HEK293 (cell line): ENCODE data around the gene DENND10.

ENCODE experiments used
- CTCF ChIA-PET: fragments of 350-600 bp; formaldehyde crosslinking; extraction: SDS; loops from one replicate; lab custom pipeline; 2021; ENCODE audit warnings: antibody characterized with exemption; lab: Yijun Ruan, JAX
- POLR2A ChIA-PET: fragments of 300-600 bp; formaldehyde crosslinking; extraction: SDS; loops from one replicate; lab custom pipeline; 2020; ENCODE audit warnings: antibody characterized with exemption, inconsistent platforms; lab: Yijun Ruan, JAX
- H3K27ac ChIP-seq: fragments of 200-500 bp; sonication (Bioruptor generic); 2 replicates; pipeline ENCODE4 v1.5.1; 2014; ENCODE audit warnings: low read depth, low read length, control low read depth, inconsistent platforms; ENCODE audit errors: extremely low read depth
- H3K36me3 ChIP-seq, 2 experiments: fragments of 200-500 bp in 1 of 2; sonication (Bioruptor generic) in 1 of 2; 1 replicate in 1 of 2; 2 replicates in 1 of 2; pipeline ENCODE4 v1.5.1; 2014 to 2017; ENCODE audit warnings: inconsistent platforms in 2 of 2, low read length in 2 of 2; ENCODE audit not compliant: control insufficient read depth in 2 of 2, insufficient read depth in 1 of 2
- H3K4me1 ChIP-seq: fragments of 200-500 bp; sonication (Bioruptor generic); 2 replicates; pipeline ENCODE4 v1.5.1; 2014; ENCODE audit warnings: mild to moderate bottlenecking, low read length, inconsistent platforms; ENCODE audit not compliant: control insufficient read depth, insufficient read depth
- H3K4me3 ChIP-seq: 2 replicates; pipeline ENCODE4 v1.5.1; 2011; ENCODE audit warnings: low read depth, mild to moderate bottlenecking, control low read depth, low read length, moderate library complexity
- H3K9me3 ChIP-seq: fragments of 200-500 bp; sonication (Bioruptor generic); 2 replicates; pipeline ENCODE4 v1.5.1; 2014; ENCODE audit warnings: low read depth, low read length, inconsistent platforms; ENCODE audit not compliant: control insufficient read depth, insufficient read depth
- BCL11A ChIP-seq: fragments of 450-650 bp; formaldehyde crosslinking; IDR thresholded peaks from 2 replicates; pipeline ENCODE4 v1.5.1; 2016; ENCODE audit warnings: low read depth, missing biosample characterization, missing genetic modification characterization
- GLIS1 ChIP-seq: fragments of 450-650 bp; formaldehyde crosslinking; IDR thresholded peaks from 2 replicates; pipeline ENCODE4 v1.5.1; 2016; ENCODE audit warnings: missing biosample characterization, missing genetic modification characterization
- KLF10 ChIP-seq: fragments of 450-650 bp; IDR thresholded peaks from 2 replicates; pipeline ENCODE4 v1.5.1; 2018; ENCODE audit warnings: missing biosample characterization, mild to moderate bottlenecking, missing genetic modification characterization
- KLF16 ChIP-seq: fragments of 450-650 bp; formaldehyde crosslinking; IDR thresholded peaks from 2 replicates; pipeline ENCODE4 v1.5.1; 2017; ENCODE audit warnings: missing biosample characterization, missing genetic modification characterization
- KLF9 ChIP-seq: fragments of 450-650 bp; formaldehyde crosslinking; IDR thresholded peaks from 2 replicates; pipeline ENCODE4 v1.5.1; 2016; ENCODE audit warnings: missing biosample characterization, missing genetic modification characterization, low read depth
- OVOL3 ChIP-seq: fragments of 450-650 bp; formaldehyde crosslinking; IDR thresholded peaks from 2 replicates; pipeline ENCODE4 v1.5.1; 2016; ENCODE audit warnings: missing biosample characterization, missing genetic modification characterization
- SCRT1 ChIP-seq: fragments of 450-650 bp; formaldehyde crosslinking; IDR thresholded peaks from 2 replicates; pipeline ENCODE4 v1.5.1; 2016; ENCODE audit warnings: missing biosample characterization, missing genetic modification characterization, borderline replicate concordance
- SP3 ChIP-seq: fragments of 450-650 bp; formaldehyde crosslinking; IDR thresholded peaks from 2 replicates; pipeline ENCODE4 v1.5.1; 2016; ENCODE audit warnings: missing biosample characterization, missing genetic modification characterization
- SP7 ChIP-seq: fragments of 450-650 bp; formaldehyde crosslinking; IDR thresholded peaks from 2 replicates; pipeline ENCODE4 v1.5.1; 2016; ENCODE audit warnings: missing biosample characterization, missing genetic modification characterization
- ZBTB17 ChIP-seq: fragments of 450-650 bp; formaldehyde crosslinking; IDR thresholded peaks from 2 replicates; pipeline ENCODE4 v1.5.1; 2016; ENCODE audit warnings: missing biosample characterization, missing genetic modification characterization
- ZEB2 ChIP-seq: fragments of 450-650 bp; formaldehyde crosslinking; IDR thresholded peaks from 2 replicates; pipeline ENCODE4 v1.5.1; 2016; ENCODE audit warnings: missing biosample characterization, missing genetic modification characterization
- ZNF10 ChIP-seq: fragments of 450-650 bp; formaldehyde crosslinking; IDR thresholded peaks from 2 replicates; pipeline ENCODE4 v1.5.1; 2017; ENCODE audit warnings: missing biosample characterization, missing genetic modification characterization
- ZNF121 ChIP-seq: fragments of 450-650 bp; formaldehyde crosslinking; IDR thresholded peaks from 2 replicates; pipeline ENCODE4 v1.5.1; 2016; ENCODE audit warnings: missing biosample characterization, missing genetic modification characterization
- ZNF138 ChIP-seq: fragments of 450-650 bp; formaldehyde crosslinking; IDR thresholded peaks from 2 replicates; pipeline ENCODE4 v1.5.1; 2016; ENCODE audit warnings: missing biosample characterization, missing genetic modification characterization, borderline replicate concordance
- ZNF248 ChIP-seq: fragments of 450-650 bp; formaldehyde crosslinking; IDR thresholded peaks from 2 replicates; pipeline ENCODE4 v1.5.1; 2017; ENCODE audit warnings: missing biosample characterization, missing genetic modification characterization
- ZNF423 ChIP-seq: fragments of 450-650 bp; formaldehyde crosslinking; IDR thresholded peaks from 2 replicates; pipeline ENCODE4 v1.5.1; 2016; ENCODE audit warnings: missing biosample characterization, missing genetic modification characterization
- ZNF501 ChIP-seq: fragments of 450-650 bp; formaldehyde crosslinking; IDR thresholded peaks from 2 replicates; pipeline ENCODE4 v1.5.1; 2016; ENCODE audit warnings: missing biosample characterization, missing genetic modification characterization
- ZNF529 ChIP-seq: fragments of 450-650 bp; formaldehyde crosslinking; IDR thresholded peaks from 2 replicates; pipeline ENCODE4 v1.5.1; 2017; ENCODE audit warnings: missing genetic modification characterization, missing biosample characterization; ENCODE audit not compliant: insufficient replicate concordance
- ZNF785 ChIP-seq: fragments of 450-650 bp; formaldehyde crosslinking; IDR thresholded peaks from 2 replicates; pipeline ENCODE4 v1.5.1; 2016; ENCODE audit warnings: missing biosample characterization, missing genetic modification characterization
- ZSCAN30 ChIP-seq: fragments of 450-650 bp; IDR thresholded peaks from 2 replicates; pipeline ENCODE4 v1.5.1; 2018; ENCODE audit warnings: missing biosample characterization, mild to moderate bottlenecking, missing genetic modification characterization, moderate library complexity
- TF ChIP-seq, protein P1 (sequence below): fragments of 450-650 bp; formaldehyde crosslinking; IDR thresholded peaks from 2 replicates; pipeline ENCODE4 v1.5.1; 2017; ENCODE audit warnings: missing biosample characterization, missing genetic modification characterization
- TF ChIP-seq, protein P2 (sequence below): fragments of 450-650 bp; formaldehyde crosslinking; IDR thresholded peaks from 2 replicates; pipeline ENCODE4 v1.5.1; 2017; ENCODE audit warnings: missing biosample characterization, mild to moderate bottlenecking, missing genetic modification characterization, moderate library complexity
- TF ChIP-seq, protein P3 (sequence below): fragments of 450-650 bp; formaldehyde crosslinking; IDR thresholded peaks from 2 replicates; pipeline ENCODE4 v1.5.1; 2016; ENCODE audit warnings: missing biosample characterization, missing genetic modification characterization
- TF ChIP-seq, protein P4 (sequence below): fragments of 450-650 bp; formaldehyde crosslinking; IDR thresholded peaks from 2 replicates; pipeline ENCODE4 v1.5.1; 2016; ENCODE audit warnings: missing biosample characterization, missing genetic modification characterization
- TF ChIP-seq, protein P5 (sequence below): fragments of 450-650 bp; formaldehyde crosslinking; IDR thresholded peaks from 2 replicates; pipeline ENCODE4 v1.5.1; 2016; ENCODE audit warnings: missing biosample characterization, missing genetic modification characterization, low read depth
- TF ChIP-seq, protein P6 (sequence below): fragments of 450-650 bp; formaldehyde crosslinking; optimal IDR thresholded peaks from 2 replicates; pipeline ENCODE3; 2016; ENCODE audit warnings: missing biosample characterization, mild to moderate bottlenecking, missing genetic modification characterization

DENND10 gene

DNA sequence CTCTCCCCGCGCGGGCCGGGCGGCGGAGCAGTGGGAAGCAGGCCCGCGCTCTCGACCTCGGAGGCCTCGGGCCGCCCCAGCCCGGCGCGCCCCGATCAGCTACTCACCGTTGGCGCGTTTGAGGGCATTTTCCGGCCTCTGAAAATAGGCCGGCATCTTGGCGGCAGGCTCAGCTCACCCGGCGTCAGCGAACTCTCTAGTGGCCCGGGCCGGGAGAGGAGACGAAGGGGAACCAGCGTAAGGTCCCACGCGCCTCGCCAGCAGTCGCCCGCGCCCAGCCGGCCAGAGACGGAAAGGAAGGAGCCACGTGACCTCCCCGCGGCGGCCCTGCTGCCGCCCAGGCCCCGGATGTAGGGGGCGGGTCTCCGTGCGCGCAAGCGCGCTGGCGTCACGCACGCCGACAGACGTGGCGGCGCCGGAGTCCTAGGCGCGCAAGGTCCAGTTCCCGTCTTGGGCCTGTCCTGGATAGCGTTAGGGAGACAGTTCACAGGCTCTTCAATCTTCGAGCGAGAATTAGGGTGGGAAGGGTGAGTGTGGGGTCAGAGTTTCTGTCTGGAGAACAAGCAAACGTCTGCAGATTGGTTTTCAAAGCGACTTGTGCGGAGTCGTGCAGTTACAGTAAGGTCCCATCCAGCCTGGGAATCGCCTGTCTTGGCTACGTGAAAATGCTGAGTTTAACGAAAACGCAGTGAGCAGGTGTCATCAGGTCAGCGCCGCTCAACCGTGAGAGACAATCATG is 23.2 kb upstream of the DENND10 start, which contains the start of gene EIF3A:
Gene EIF3A (minus strand): TSS at position 297 of the 739 bp plus-strand sequence. CDS start 141 bp downstream, at position 156.
- peaks cover 4 to 18% of the 10 kb centered on the region in 2 experiments; a peak in 2 of 3 replicates for H3K36me3 ChIP-seq
- peak within 1 kb of the TSS; percentile 96 for H3K27ac ChIP-seq
- ChIA-PET CTCF (no interaction called here), POLR2A (interaction anchor here (0.6 to 3.3 kb wide), 4 partner anchors 10 to 48 kb away, joined by 3 to 19 read pairs (median 4); partner anchors contain the start of gene DENND10)
- H3K4me1 ChIP-seq = peaks cover 10% of the 10 kb centered on the region
- H3K4me3 ChIP-seq = peak within 1 kb of the TSS; percentile 94
- H3K9me3 ChIP-seq = no peaks in the 10 kb centered on the region
- TF ChIP-seq KLF9 (tag by site-specific recombination) (peak; percentile 61), ZNF121 (tag by site-specific recombination) (no peak), ZNF529 (tag by site-specific recombination) (no peak), ZNF248 (tag by site-specific recombination) (no peak), ZNF785 (tag by site-specific recombination) (0 out of 2 replicates have a peak, but pooled peaks have one; percentile 26), ZSCAN30 (0 out of 2 replicates have a peak, but pooled peaks have one; percentile 6), ZNF138 (tag by site-specific recombination) (no peak), SP7 (tag by site-specific recombination) (peak; percentile 69), KLF10 (peak; percentile 41; the same call in 1 of the 2 replicates), SP3 (tag by site-specific recombination) (peak; percentile 72), ZNF501 (peak; percentile 95), ZEB2 (tag by site-specific recombination) (peak; percentile 52; the same call in 1 of the 2 replicates), ZNF423 (no peak), GLIS1 (tag by site-specific recombination) (0 out of 2 replicates have a peak, but pooled peaks have one; percentile 3), SCRT1 (tag by site-specific recombination) (no peak), BCL11A (tag by site-specific recombination) (0 out of 2 replicates have a peak, but pooled peaks have one; percentile 14), ZNF10 (tag by site-specific recombination) (no peak), ZBTB17 (peak; percentile 65; the same call in 1 of the 2 replicates), KLF16 (tag by site-specific recombination) (peak; percentile 74), OVOL3 (tag by site-specific recombination) (peak; percentile 63)
- TF ChIP-seq, protein P1, sequence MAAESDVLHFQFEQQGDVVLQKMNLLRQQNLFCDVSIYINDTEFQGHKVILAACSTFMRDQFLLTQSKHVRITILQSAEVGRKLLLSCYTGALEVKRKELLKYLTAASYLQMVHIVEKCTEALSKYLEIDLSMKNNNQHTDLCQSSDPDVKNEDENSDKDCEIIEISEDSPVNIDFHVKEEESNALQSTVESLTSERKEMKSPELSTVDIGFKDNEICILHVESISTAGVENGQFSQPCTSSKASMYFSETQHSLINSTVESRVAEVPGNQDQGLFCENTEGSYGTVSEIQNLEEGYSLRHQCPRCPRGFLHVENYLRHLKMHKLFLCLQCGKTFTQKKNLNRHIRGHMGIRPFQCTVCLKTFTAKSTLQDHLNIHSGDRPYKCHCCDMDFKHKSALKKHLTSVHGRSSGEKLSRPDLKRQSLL (tag by site-specific recombination) = peak; percentile 37; the same call in 1 of the 2 replicates
- TF ChIP-seq, protein P2, sequence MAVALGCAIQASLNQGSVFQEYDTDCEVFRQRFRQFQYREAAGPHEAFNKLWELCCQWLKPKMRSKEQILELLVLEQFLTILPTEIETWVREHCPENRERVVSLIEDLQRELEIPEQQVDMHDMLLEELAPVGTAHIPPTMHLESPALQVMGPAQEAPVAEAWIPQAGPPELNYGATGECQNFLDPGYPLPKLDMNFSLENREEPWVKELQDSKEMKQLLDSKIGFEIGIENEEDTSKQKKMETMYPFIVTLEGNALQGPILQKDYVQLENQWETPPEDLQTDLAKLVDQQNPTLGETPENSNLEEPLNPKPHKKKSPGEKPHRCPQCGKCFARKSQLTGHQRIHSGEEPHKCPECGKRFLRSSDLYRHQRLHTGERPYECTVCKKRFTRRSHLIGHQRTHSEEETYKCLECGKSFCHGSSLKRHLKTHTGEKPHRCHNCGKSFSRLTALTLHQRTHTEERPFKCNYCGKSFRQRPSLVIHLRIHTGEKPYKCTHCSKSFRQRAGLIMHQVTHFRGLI (tag by site-specific recombination) = peak; percentile 84
- TF ChIP-seq, protein P3, sequence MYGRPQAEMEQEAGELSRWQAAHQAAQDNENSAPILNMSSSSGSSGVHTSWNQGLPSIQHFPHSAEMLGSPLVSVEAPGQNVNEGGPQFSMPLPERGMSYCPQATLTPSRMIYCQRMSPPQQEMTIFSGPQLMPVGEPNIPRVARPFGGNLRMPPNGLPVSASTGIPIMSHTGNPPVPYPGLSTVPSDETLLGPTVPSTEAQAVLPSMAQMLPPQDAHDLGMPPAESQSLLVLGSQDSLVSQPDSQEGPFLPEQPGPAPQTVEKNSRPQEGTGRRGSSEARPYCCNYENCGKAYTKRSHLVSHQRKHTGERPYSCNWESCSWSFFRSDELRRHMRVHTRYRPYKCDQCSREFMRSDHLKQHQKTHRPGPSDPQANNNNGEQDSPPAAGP = peak; percentile 37; the same call in 1 of the 2 replicates
- TF ChIP-seq, protein P4, sequence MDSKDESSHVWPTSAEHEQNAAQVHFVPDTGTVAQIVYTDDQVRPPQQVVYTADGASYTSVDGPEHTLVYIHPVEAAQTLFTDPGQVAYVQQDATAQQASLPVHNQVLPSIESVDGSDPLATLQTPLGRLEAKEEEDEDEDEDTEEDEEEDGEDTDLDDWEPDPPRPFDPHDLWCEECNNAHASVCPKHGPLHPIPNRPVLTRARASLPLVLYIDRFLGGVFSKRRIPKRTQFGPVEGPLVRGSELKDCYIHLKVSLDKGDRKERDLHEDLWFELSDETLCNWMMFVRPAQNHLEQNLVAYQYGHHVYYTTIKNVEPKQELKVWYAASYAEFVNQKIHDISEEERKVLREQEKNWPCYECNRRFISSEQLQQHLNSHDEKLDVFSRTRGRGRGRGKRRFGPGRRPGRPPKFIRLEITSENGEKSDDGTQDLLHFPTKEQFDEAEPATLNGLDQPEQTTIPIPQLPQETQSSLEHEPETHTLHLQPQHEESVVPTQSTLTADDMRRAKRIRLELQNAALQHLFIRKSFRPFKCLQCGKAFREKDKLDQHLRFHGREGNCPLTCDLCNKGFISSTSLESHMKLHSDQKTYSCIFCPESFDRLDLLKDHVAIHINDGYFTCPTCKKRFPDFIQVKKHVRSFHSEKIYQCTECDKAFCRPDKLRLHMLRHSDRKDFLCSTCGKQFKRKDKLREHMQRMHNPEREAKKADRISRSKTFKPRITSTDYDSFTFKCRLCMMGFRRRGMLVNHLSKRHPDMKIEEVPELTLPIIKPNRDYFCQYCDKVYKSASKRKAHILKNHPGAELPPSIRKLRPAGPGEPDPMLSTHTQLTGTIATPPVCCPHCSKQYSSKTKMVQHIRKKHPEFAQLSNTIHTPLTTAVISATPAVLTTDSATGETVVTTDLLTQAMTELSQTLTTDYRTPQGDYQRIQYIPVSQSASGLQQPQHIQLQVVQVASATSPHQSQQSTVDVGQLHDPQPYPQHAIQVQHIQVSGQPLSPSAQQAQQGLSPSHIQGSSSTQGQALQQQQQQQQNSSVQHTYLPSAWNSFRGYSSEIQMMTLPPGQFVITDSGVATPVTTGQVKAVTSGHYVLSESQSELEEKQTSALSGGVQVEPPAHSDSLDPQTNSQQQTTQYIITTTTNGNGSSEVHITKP = 0 out of 2 replicates have a peak, but pooled peaks have one; percentile 18
- TF ChIP-seq, protein P5, sequence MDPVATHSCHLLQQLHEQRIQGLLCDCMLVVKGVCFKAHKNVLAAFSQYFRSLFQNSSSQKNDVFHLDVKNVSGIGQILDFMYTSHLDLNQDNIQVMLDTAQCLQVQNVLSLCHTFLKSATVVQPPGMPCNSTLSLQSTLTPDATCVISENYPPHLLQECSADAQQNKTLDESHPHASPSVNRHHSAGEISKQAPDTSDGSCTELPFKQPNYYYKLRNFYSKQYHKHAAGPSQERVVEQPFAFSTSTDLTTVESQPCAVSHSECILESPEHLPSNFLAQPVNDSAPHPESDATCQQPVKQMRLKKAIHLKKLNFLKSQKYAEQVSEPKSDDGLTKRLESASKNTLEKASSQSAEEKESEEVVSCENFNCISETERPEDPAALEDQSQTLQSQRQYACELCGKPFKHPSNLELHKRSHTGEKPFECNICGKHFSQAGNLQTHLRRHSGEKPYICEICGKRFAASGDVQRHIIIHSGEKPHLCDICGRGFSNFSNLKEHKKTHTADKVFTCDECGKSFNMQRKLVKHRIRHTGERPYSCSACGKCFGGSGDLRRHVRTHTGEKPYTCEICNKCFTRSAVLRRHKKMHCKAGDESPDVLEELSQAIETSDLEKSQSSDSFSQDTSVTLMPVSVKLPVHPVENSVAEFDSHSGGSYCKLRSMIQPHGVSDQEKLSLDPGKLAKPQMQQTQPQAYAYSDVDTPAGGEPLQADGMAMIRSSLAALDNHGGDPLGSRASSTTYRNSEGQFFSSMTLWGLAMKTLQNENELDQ = no peak
- TF ChIP-seq, protein P6, sequence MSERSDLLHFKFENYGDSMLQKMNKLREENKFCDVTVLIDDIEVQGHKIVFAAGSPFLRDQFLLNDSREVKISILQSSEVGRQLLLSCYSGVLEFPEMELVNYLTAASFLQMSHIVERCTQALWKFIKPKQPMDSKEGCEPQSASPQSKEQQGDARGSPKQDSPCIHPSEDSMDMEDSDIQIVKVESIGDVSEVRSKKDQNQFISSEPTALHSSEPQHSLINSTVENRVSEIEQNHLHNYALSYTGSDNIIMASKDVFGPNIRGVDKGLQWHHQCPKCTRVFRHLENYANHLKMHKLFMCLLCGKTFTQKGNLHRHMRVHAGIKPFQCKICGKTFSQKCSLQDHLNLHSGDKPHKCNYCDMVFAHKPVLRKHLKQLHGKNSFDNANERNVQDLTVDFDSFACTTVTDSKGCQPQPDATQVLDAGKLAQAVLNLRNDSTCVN (tag by site-specific recombination) = peak; percentile 91
